ENCODE data around the gene ANKRD29.
"Not testable (repeated sequence)": the region's sequence is repeated elsewhere in the genome, so short reads cannot be mapped to it uniquely, and the experiment has no call there.

The ANKRD29 gene

GRCh38 chr18:23617412-23618014 is 45.2 kb downstream of the ANKRD29 start:
- H3K4me3 ChIP-seq (ENCODE audit: low read length), result no peak overlapping the region
- TF ChIP-seq, protein P1, sequence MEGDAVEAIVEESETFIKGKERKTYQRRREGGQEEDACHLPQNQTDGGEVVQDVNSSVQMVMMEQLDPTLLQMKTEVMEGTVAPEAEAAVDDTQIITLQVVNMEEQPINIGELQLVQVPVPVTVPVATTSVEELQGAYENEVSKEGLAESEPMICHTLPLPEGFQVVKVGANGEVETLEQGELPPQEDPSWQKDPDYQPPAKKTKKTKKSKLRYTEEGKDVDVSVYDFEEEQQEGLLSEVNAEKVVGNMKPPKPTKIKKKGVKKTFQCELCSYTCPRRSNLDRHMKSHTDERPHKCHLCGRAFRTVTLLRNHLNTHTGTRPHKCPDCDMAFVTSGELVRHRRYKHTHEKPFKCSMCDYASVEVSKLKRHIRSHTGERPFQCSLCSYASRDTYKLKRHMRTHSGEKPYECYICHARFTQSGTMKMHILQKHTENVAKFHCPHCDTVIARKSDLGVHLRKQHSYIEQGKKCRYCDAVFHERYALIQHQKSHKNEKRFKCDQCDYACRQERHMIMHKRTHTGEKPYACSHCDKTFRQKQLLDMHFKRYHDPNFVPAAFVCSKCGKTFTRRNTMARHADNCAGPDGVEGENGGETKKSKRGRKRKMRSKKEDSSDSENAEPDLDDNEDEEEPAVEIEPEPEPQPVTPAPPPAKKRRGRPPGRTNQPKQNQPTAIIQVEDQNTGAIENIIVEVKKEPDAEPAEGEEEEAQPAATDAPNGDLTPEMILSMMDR (IDR thresholded peaks at IDR 0.05; ENCODE audit: insufficient read depth, low read depth, low read length, missing control alignments), result no peak
- DNase-seq (ENCODE audit: low read depth), result no peak

- DNase-seq (ENCODE audit: low read depth), result no peak
- TF ChIP-seq, protein P1 (IDR thresholded peaks at IDR 0.05; ENCODE audit: insufficient read depth, low read depth, low read length, missing control alignments), result no peak
- no peak overlapping the region for H3K4me3 ChIP-seq (ENCODE audit: low read length)
These were observed 46.5 kb downstream of the ANKRD29 start for GRCh38 chr18:23616258-23616657.

GRCh38 chr18:23614891-23615290 is 47.8 kb downstream of the ANKRD29 start:
- H3K4me3 ChIP-seq (ENCODE audit: low read length), result no peak overlapping the region
- TF ChIP-seq, protein P1 (IDR thresholded peaks at IDR 0.05; ENCODE audit: insufficient read depth, low read depth, low read length, missing control alignments), result no peak
- no peak for DNase-seq (ENCODE audit: low read depth)

DNA sequence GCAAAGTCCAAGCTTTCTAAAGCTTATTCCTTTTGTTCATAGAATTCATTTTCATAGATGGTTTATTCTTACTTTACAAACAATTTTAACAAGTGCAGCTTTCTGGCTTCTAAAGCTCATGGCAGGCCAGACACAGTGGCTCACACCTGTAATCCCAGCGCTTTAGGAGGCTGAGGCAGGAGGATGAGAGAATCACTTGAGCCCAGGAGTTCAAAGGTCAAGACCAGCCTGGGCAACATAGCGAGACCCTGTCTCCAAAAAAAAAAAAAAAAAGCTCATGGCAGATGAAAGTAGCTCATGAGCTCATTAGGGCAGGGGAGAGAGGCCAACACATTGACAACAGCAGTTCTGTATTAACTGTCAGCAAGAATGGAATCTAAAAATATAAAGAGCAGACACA is 48.3 kb downstream of the ANKRD29 start:
- H3K4me3 ChIP-seq (ENCODE audit: low read length), result no peak overlapping the region
- TF ChIP-seq, protein P1 (IDR thresholded peaks at IDR 0.05; ENCODE audit: insufficient read depth, low read depth, low read length, missing control alignments), result no peak
- DNase-seq (ENCODE audit: low read depth), result no peak

DNA sequence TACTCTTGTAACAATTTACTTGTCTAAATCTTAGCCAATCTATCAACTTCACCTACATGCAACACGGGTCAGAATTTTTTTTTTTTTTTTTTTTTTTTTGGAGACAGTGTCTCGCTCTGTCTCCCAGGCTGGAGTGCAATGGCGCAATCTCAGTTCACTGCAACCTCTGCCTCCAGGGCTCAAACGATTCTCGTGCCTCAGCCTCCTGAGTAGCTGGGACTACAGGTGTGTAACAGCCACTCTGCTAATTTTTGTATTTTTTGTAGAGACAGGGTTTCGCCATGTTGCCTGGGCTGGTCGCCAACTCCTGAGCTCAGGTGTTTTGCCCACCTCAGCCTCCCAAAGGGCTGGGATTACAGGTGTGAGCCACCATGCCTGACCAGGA is 49.6 kb downstream of the ANKRD29 start:
- DNase-seq (ENCODE audit: low read depth); H3K4me3 ChIP-seq (ENCODE audit: low read length): not testable (repeated sequence)

GRCh38 chr18:23612434-23613090 is 50.1 kb downstream of the ANKRD29 start:
- no peak overlapping the region for H3K4me3 ChIP-seq (ENCODE audit: low read length)
- TF ChIP-seq, protein P1 (IDR thresholded peaks at IDR 0.05; ENCODE audit: insufficient read depth, low read depth, low read length, missing control alignments), result no peak
- no peak for DNase-seq (ENCODE audit: low read depth)

GRCh38 chr18:23609390-23610023 is 53.2 kb downstream of the ANKRD29 start:
- no peak for DNase-seq (ENCODE audit: low read depth)
- TF ChIP-seq, protein P1 (IDR thresholded peaks at IDR 0.05; ENCODE audit: insufficient read depth, low read depth, low read length, missing control alignments), result no peak
- no peak overlapping the region for H3K4me3 ChIP-seq (ENCODE audit: low read length)

Data from epithelial cell of esophagus (primary cell).